ENCODE results near the gene TFF1. TPM values are rescaled to one million over a fixed set of nuclear protein-coding genes. Genes with fewer than 3 reads are reported as not detected.

Gene TFF1
- total RNA-seq, 1 donor from 2014 or later, result not detected

DNA sequence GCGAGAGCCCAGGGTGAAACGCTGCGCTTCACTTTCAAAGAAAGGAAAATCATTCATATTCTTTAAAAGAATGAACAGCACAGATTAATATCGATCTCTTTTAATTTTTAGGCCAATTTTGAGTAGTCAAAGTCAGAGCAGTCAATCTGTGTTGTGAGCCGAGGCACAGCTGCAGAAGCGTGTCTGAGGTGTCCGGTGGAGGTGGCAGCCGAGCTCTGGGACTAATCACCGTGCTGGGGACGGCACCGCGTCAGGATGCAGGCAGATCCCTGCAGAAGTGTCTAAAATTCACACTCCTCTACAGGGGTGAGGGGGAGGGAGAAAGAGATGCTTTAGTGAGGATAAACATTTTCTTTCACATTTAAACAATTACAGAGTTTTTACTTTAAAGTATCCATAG lies 4.1 kb downstream of the TFF1 start:
- intact Hi-C loops (cut with micrococcal nuclease), result no loop called here
- DNase-seq (no peak), ATAC-seq (ENCODE audit: low read depth) (no peak)
- ChIA-PET CTCF (no interaction called here), POLR2A (no interaction called here)
- no peak for TF ChIP-seq CTCF (IDR thresholded peaks at IDR 0.05)
- H3K36me3 Mint-ChIP-seq (ENCODE audit: low read depth), result no peaks in the 10 kb centered on the region
- H3K27me3 Mint-ChIP-seq, result peaks cover 32% of the 10 kb centered on the region
- no peak overlapping the region for H3K27ac Mint-ChIP-seq
- peaks cover 2% of the 10 kb centered on the region for H3K4me1 Mint-ChIP-seq
- H3K9me3 Mint-ChIP-seq, result no peaks in the 10 kb centered on the region
- H3K4me3 Mint-ChIP-seq, result no peak overlapping the region

- CTCF ChIA-PET, result no interaction called here
- POLR2A ChIA-PET, result no interaction called here
- Mint-ChIP-seq H3K4me1 (peaks cover 2% of the 10 kb centered on the region), H3K27ac (no peak overlapping the region), H3K4me3 (no peak overlapping the region), H3K36me3 (ENCODE audit: low read depth) (no peaks in the 10 kb centered on the region), H3K27me3 (peaks cover 39% of the 10 kb centered on the region), H3K9me3 (no peaks in the 10 kb centered on the region)
- intact Hi-C loops (cut with micrococcal nuclease), result no loop called here
- ATAC-seq (ENCODE audit: low read depth), result no peak
- no peak for TF ChIP-seq CTCF (IDR thresholded peaks at IDR 0.05)
- DNase-seq, result no peak
These were observed 5.0 kb downstream of the TFF1 start for GRCh38 chr21:42361286-42361685.

- H3K27me3 Mint-ChIP-seq, result peaks cover 39% of the 10 kb centered on the region
- H3K4me3 Mint-ChIP-seq, result no peak overlapping the region
- POLR2A ChIA-PET, result no interaction called here
- H3K4me1 Mint-ChIP-seq, result peaks cover 2% of the 10 kb centered on the region
- no peak for DNase-seq
- no peak for ATAC-seq (ENCODE audit: low read depth)
- H3K27ac Mint-ChIP-seq, result no peak overlapping the region
- H3K36me3 Mint-ChIP-seq (ENCODE audit: low read depth), result peaks cover 3% of the 10 kb centered on the region
- TF ChIP-seq CTCF (IDR thresholded peaks at IDR 0.05), result no peak
- H3K9me3 Mint-ChIP-seq, result peaks cover 3% of the 10 kb centered on the region
- intact Hi-C loops (cut with micrococcal nuclease), result no loop called here
- CTCF ChIA-PET, result no interaction called here
These were observed 6.0 kb downstream of the TFF1 start for GRCh38 chr21:42360317-42360716.

DNA sequence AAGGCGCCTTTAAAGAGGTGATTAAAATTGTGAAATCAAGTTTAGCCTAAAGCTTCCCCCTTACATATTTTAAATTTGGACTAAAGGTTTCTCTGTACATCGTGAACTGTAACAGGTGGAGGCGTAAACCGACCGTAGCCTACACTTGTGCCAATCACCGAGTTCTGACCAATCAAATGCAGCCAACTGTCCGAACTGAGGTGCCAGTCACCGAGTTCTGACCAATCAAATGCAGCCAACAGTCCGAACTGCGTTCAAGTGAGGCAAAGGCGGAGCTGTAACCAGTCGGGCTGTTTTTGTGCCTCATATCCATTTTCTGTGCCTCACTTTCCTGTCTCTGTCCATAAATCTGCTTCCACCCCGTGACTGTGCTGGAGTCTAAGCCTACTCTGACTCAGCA lies 7.4 kb downstream of the TFF1 start:
- H3K27ac Mint-ChIP-seq, result no peak overlapping the region
- CTCF ChIA-PET, result no interaction called here
- POLR2A ChIA-PET, result no interaction called here
- no peak for TF ChIP-seq CTCF (IDR thresholded peaks at IDR 0.05)
- H3K9me3 Mint-ChIP-seq, result peaks cover 11% of the 10 kb centered on the region
- DNase-seq (no peak), ATAC-seq (ENCODE audit: low read depth) (no peak)
- H3K4me3 Mint-ChIP-seq, result no peak overlapping the region
- intact Hi-C loops (cut with micrococcal nuclease), result no loop called here
- peaks cover 3% of the 10 kb centered on the region for H3K36me3 Mint-ChIP-seq (ENCODE audit: low read depth)
- H3K4me1 Mint-ChIP-seq, result peaks cover 2% of the 10 kb centered on the region
- peaks cover 31% of the 10 kb centered on the region for H3K27me3 Mint-ChIP-seq

- POLR2A ChIA-PET, result no interaction called here
- CTCF ChIA-PET, result interaction anchor here (1.0 kb wide), 1 partner anchor 48 kb away, joined by 3 read pairs; no protein-coding TSS in a partner anchor
- no peak for TF ChIP-seq CTCF (IDR thresholded peaks at IDR 0.05)
- no peak overlapping the region for H3K27ac Mint-ChIP-seq
- ATAC-seq (ENCODE audit: low read depth), result no peak
- H3K36me3 Mint-ChIP-seq (ENCODE audit: low read depth), result peaks cover 3% of the 10 kb centered on the region
- peaks cover 2% of the 10 kb centered on the region for H3K4me1 Mint-ChIP-seq
- peaks cover 28% of the 10 kb centered on the region for H3K27me3 Mint-ChIP-seq
- H3K4me3 Mint-ChIP-seq, result no peak overlapping the region
- no peak for DNase-seq
- intact Hi-C loops (cut with micrococcal nuclease), result no loop called here
- peaks cover 16% of the 10 kb centered on the region for H3K9me3 Mint-ChIP-seq
These were observed 8.1 kb downstream of the TFF1 start for GRCh38 chr21:42358261-42358660.

Data from activated B cell treated with CpG ODN at 0.5 μM for 24 hours (primary cell).